GM12874 (cell line): ENCODE measurements around the gene CALM1.

ENCODE experiments used
- CTCF ChIP-seq: IDR thresholded peaks from 2 replicates; pipeline ENCODE4 v1.5.1; 2011; ENCODE audit warnings: low read depth, mild to moderate bottlenecking, control low read depth, low read length, moderate library complexity; ENCODE audit not compliant: insufficient read depth

CALM1 gene

GRCh38 chr14:90378249-90378648, 18.6 kb upstream of the CALM1 start:
- no peak for TF ChIP-seq CTCF

- TF ChIP-seq CTCF, result no peak
These were observed 17.7 kb upstream of the CALM1 start for GRCh38 chr14:90379106-90379505.

- TF ChIP-seq CTCF, result no peak
These were observed 15.6 kb upstream of the CALM1 start for GRCh38 chr14:90381011-90381786.

GRCh38 chr14:90381999-90382451, 14.8 kb upstream of the CALM1 start:
- no peak for TF ChIP-seq CTCF

- TF ChIP-seq CTCF, result no peak
These were observed 14.2 kb upstream of the CALM1 start for GRCh38 chr14:90382491-90383125.

- TF ChIP-seq CTCF, result no peak
These were observed 13.6 kb upstream of the CALM1 start for GRCh38 chr14:90383126-90383730.

GRCh38 chr14:90383731-90384542, 12.9 kb upstream of the CALM1 start:
- no peak for TF ChIP-seq CTCF
